HG03575 (cell line): Measurements from ENCODE around the gene AMPD2.

Experiments
- ATAC-seq: cut with Tn5 transposase; IDR thresholded peaks from one replicate; pipeline ENCODE4 v1.9.1; 2021; ENCODE audit not compliant: unreplicated experiment, insufficient number of reproducible peaks, low FRiP score; ENCODE audit errors: extremely low read depth

Gene AMPD2

GRCh38 chr1:109627692-109628399 is 8.2 kb downstream of the AMPD2 start:
- no peak for ATAC-seq

GRCh38 chr1:109628540-109629321 is 9.1 kb downstream of the AMPD2 start:
- ATAC-seq, result no peak

- ATAC-seq, result no peak
Measured at GRCh38 chr1:109629372-109630030, 9.9 kb downstream of the AMPD2 start.

GRCh38 chr1:109630081-109630897 is 10.7 kb downstream of the AMPD2 start:
- ATAC-seq, result no peak

GRCh38 chr1:109630898-109631512 is 11.4 kb downstream of the AMPD2 start:
- ATAC-seq, result no peak

GRCh38 chr1:109631513-109632505 is 12.2 kb downstream of the AMPD2 start:
- no peak for ATAC-seq

- no peak for ATAC-seq
Measured at GRCh38 chr1:109632671-109633346, 13.2 kb downstream of the AMPD2 start.

GRCh38 chr1:109634292-109634691 is 14.7 kb downstream of the AMPD2 start:
- ATAC-seq, result no peak

GRCh38 chr1:109634771-109635750 is 15.4 kb downstream of the AMPD2 start:
- no peak for ATAC-seq

- no peak for ATAC-seq
Measured at GRCh38 chr1:109635862-109636200, 16.2 kb downstream of the AMPD2 start.

- ATAC-seq, result no peak
Measured at GRCh38 chr1:109636201-109636952, 16.7 kb downstream of the AMPD2 start.

- no peak for ATAC-seq
Measured at GRCh38 chr1:109637446-109637845, 17.8 kb downstream of the AMPD2 start.

GRCh38 chr1:109639063-109639840 is 19.6 kb downstream of the AMPD2 start:
- no peak for ATAC-seq

GRCh38 chr1:109639841-109640184 is 20.2 kb downstream of the AMPD2 start:
- no peak for ATAC-seq

GRCh38 chr1:109640285-109640865 is 20.7 kb downstream of the AMPD2 start:
- no peak for ATAC-seq
